Measurements from ENCODE around the gene OR2T11.

Gene OR2T11

DNA sequence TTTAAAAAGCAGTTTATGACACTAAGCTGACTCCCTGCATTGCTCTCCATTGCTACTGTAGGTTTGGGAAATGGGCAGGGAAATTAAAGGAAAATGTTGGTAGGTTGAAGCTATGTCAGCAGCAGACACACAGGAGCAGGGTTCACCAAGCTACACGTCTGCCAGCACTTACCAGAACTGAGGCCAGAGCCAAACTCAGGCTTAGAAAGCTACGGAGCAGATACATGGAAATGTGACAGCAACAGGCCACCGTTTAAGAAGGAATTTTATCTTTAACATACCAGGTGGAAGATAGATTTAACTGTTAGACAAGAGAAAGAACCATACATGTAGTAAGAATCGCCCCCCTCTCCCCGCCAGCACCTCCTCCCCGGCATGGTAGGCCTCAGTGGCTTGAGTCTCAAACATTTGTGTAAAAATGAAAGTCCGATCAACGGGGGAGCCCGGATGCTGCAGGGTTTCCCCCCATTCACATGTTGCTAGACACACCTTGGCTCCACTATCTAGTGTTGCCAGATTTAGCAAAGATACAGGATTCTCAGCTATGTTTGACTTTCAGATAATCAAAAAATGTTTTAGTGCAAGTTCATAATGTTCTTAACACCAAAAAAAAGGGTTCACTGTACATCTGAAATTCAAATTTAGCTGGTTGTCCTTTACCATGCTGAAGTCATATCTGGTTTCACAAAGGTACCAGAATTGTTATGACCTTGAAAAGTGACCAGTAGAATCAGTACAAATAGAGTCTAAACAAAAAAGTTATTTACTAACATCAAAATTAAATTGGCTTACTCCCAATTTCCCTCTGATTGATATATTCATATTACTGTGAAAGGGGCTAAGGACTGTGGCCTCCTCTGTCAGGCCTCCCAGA is 6.7 kb downstream of the OR2T11 start:
- DNase-seq (ENCODE audit: low spot score) = no peak
- TF ChIP-seq, protein P1, sequence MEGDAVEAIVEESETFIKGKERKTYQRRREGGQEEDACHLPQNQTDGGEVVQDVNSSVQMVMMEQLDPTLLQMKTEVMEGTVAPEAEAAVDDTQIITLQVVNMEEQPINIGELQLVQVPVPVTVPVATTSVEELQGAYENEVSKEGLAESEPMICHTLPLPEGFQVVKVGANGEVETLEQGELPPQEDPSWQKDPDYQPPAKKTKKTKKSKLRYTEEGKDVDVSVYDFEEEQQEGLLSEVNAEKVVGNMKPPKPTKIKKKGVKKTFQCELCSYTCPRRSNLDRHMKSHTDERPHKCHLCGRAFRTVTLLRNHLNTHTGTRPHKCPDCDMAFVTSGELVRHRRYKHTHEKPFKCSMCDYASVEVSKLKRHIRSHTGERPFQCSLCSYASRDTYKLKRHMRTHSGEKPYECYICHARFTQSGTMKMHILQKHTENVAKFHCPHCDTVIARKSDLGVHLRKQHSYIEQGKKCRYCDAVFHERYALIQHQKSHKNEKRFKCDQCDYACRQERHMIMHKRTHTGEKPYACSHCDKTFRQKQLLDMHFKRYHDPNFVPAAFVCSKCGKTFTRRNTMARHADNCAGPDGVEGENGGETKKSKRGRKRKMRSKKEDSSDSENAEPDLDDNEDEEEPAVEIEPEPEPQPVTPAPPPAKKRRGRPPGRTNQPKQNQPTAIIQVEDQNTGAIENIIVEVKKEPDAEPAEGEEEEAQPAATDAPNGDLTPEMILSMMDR (IDR thresholded peaks at IDR 0.05; ENCODE audit: poor library complexity, severe bottlenecking) = no peak
- Histone ChIP-seq H3K4me3 (ENCODE audit: severe bottlenecking) (no peak overlapping the region), H3K36me3 (ENCODE audit: low read depth) (no peaks in the 10 kb centered on the region), H3K9me3 (ENCODE audit: severe bottlenecking) (no peaks in the 10 kb centered on the region), H3K27ac (ENCODE audit: poor library complexity, severe bottlenecking) (no peak overlapping the region), H3K4me1 (ENCODE audit: insufficient read depth, poor library complexity, severe bottlenecking) (no peaks in the 10 kb centered on the region), H3K27me3 (ENCODE audit: insufficient read depth, poor library complexity, severe bottlenecking) (no peaks in the 10 kb centered on the region)
- ATAC-seq (ENCODE audit: low read depth) = no peak

- no peaks in the 10 kb centered on the region for H3K36me3 ChIP-seq (ENCODE audit: low read depth)
- TF ChIP-seq, protein P1 (IDR thresholded peaks at IDR 0.05; ENCODE audit: poor library complexity, severe bottlenecking) = no peak
- no peak for ATAC-seq (ENCODE audit: low read depth)
- H3K4me3 ChIP-seq (ENCODE audit: severe bottlenecking) = no peak overlapping the region
- no peaks in the 10 kb centered on the region for H3K27me3 ChIP-seq (ENCODE audit: insufficient read depth, poor library complexity, severe bottlenecking)
- no peak for DNase-seq (ENCODE audit: low spot score)
- no peaks in the 10 kb centered on the region for H3K4me1 ChIP-seq (ENCODE audit: insufficient read depth, poor library complexity, severe bottlenecking)
- no peaks in the 10 kb centered on the region for H3K9me3 ChIP-seq (ENCODE audit: severe bottlenecking)
- H3K27ac ChIP-seq (ENCODE audit: poor library complexity, severe bottlenecking) = no peak overlapping the region
These were observed 8.9 kb downstream of the OR2T11 start for GRCh38 chr1:248625971-248626370.

DNA sequence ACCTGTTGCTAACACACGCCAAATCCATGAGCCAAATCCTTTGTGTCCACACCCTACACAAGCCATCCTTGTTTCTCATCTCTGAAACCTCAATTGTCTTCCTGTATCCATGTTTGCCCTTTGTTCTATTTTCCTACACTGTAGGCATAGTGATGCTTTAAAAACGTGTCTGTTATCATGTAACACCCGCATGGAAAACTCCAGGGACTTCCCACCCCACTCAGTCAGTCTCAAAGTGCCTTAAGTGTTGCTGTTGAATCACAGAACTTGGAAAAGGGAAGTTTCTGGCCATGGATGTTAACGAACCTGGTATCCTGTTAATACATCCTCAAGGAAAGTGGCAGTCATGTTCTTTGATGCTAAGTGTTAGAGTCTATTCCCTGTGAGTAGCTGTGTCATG is 9.7 kb downstream of the OR2T11 start:
- TF ChIP-seq, protein P1 (IDR thresholded peaks at IDR 0.05; ENCODE audit: poor library complexity, severe bottlenecking) = no peak
- Histone ChIP-seq H3K27me3 (ENCODE audit: insufficient read depth, poor library complexity, severe bottlenecking) (no peaks in the 10 kb centered on the region), H3K36me3 (ENCODE audit: low read depth) (no peaks in the 10 kb centered on the region), H3K9me3 (ENCODE audit: severe bottlenecking) (no peaks in the 10 kb centered on the region), H3K4me3 (ENCODE audit: severe bottlenecking) (no peak overlapping the region), H3K27ac (ENCODE audit: poor library complexity, severe bottlenecking) (no peak overlapping the region), H3K4me1 (ENCODE audit: insufficient read depth, poor library complexity, severe bottlenecking) (no peaks in the 10 kb centered on the region)
- no peak for DNase-seq (ENCODE audit: low spot score)
- ATAC-seq (ENCODE audit: low read depth) = no peak

DNA sequence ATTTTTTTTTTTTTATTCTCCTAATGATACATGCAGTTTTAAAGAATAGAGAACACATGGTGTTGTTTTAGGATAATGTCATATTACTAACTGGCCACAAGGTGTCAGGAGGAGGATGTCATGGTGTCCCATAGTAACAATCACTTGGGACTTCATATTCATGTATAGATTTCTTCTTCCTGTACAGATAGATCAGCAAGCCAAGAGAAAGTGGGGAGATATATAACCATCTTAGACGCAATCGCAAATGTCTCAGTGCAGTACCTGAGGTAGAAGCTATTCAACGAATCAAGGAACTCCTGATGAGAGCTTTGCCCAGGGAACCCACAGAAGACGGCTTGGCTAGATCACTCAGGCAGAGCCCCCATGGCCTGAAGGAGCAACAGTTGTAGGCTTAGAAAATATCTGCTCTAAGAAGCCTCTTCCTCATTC is 12.3 kb downstream of the OR2T11 start:
- Histone ChIP-seq H3K9me3 (ENCODE audit: severe bottlenecking) (no peaks in the 10 kb centered on the region), H3K36me3 (ENCODE audit: low read depth) (no peaks in the 10 kb centered on the region), H3K4me3 (ENCODE audit: severe bottlenecking) (no peak overlapping the region), H3K27ac (ENCODE audit: poor library complexity, severe bottlenecking) (no peak overlapping the region), H3K27me3 (ENCODE audit: insufficient read depth, poor library complexity, severe bottlenecking) (no peaks in the 10 kb centered on the region), H3K4me1 (ENCODE audit: insufficient read depth, poor library complexity, severe bottlenecking) (no peaks in the 10 kb centered on the region)
- ATAC-seq (ENCODE audit: low read depth) (no peak), DNase-seq (ENCODE audit: low spot score) (no peak)
- TF ChIP-seq, protein P1 (IDR thresholded peaks at IDR 0.05; ENCODE audit: poor library complexity, severe bottlenecking) = peak; percentile 42

DNA sequence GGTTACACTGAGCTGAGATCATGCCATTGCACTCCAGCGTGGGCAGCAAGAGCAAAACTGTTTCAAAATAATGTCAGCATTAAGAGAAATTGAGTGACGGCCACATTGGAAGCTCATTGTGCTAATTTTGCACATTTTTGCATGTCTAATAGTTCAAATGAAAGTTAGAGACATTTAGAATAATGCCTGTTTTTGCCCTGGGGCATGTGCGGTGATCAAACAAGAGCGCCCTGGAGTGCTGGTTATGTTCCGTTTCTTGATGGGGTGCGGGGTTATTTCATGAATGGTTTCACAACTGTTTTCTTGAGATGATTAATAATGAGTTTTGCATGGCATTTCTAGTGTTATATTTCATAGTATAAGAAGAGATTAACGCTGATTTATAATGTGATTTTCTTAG is 13.1 kb downstream of the OR2T11 start:
- Histone ChIP-seq H3K36me3 (ENCODE audit: low read depth) (no peaks in the 10 kb centered on the region), H3K9me3 (ENCODE audit: severe bottlenecking) (no peaks in the 10 kb centered on the region), H3K27ac (ENCODE audit: poor library complexity, severe bottlenecking) (no peak overlapping the region), H3K4me1 (ENCODE audit: insufficient read depth, poor library complexity, severe bottlenecking) (no peaks in the 10 kb centered on the region), H3K27me3 (ENCODE audit: insufficient read depth, poor library complexity, severe bottlenecking) (no peaks in the 10 kb centered on the region), H3K4me3 (ENCODE audit: severe bottlenecking) (no peak overlapping the region)
- TF ChIP-seq, protein P1 (IDR thresholded peaks at IDR 0.05; ENCODE audit: poor library complexity, severe bottlenecking) = no peak
- DNase-seq (ENCODE audit: low spot score) (no peak), ATAC-seq (ENCODE audit: low read depth) (no peak)

Measured in RWPE2 (cell line).